ENCODE measurements around the gene ACIN1. TPM values are rescaled to one million over a fixed set of nuclear protein-coding genes. Genes with fewer than 3 reads are reported as not detected.
A peak's percentile ranks its signal among the peaks of the same experiment; 100 is the strongest.

ACIN1 gene
- total and polyA plus RNA-seq, 9 of the 15 experiments (the other 6 are each of a cell fraction or from before 2014, with no cell fraction given), result 5.0 to 196 (median 129) TPM

DNA sequence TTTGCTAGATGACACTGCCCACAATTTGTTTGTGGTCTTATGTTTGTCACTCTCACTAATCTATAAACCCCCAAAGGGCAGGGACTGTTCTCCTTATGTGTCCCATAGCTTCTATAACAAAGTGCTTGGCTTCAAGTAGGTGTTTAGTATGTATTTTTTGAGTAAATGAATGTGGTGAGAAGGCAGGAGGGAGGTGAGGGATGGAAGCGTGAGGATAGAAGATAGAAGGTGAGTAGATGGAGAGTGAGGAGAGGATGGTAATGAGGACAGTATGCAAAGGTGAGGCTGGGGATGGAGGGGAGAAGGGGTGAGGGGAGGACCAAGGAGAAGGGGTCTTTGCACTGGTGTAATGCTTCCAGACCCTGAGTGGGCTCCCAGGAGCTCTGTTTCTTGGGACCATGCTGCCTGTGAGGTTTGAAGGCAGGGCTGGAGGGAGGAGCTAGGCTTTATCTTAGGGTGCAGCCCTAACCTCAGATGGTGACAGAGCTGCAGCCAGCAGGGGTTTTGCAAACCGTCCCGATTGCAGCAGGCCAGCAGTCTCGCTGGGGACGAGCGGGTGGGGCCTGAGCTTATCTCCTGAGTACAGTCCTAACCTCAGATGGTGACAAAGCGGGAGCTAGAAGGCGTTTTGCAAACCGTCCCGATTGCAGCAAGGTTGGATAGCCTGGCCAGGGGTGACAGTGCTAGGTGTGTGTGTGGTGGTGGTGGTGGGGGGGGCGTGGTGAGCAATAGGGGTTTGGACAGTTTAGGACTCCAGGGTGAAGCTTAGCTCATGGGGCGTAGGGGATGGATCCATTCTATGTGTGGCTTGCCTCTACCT is 17.6 kb upstream of the ACIN1 start (continued):
- peak; percentile 100 for TF ChIP-seq RCOR1 (IDR thresholded peaks at IDR 0.05; ENCODE audit: borderline replicate concordance in 1 of 2, low read depth in 2 of 2, low read length in 2 of 2)
- TF ChIP-seq FOXA1 (IDR thresholded peaks at IDR 0.05; ENCODE audit: borderline replicate concordance), result no peak
- TF ChIP-seq ESRRA (IDR thresholded peaks at IDR 0.05; ENCODE audit: borderline replicate concordance, low read depth), result peak; percentile 96; the same call in 1 of the 2 replicates
- peak; percentile 74 for TF ChIP-seq MXI1 (IDR thresholded peaks at IDR 0.05; ENCODE audit: low read depth, low read length)
- peak; percentile 86; the same call in 1 of the 2 replicates for TF ChIP-seq KAT7 (CRISPR knock-in tag; IDR thresholded peaks at IDR 0.05; ENCODE audit: borderline replicate concordance)
- TF ChIP-seq, protein P1, sequence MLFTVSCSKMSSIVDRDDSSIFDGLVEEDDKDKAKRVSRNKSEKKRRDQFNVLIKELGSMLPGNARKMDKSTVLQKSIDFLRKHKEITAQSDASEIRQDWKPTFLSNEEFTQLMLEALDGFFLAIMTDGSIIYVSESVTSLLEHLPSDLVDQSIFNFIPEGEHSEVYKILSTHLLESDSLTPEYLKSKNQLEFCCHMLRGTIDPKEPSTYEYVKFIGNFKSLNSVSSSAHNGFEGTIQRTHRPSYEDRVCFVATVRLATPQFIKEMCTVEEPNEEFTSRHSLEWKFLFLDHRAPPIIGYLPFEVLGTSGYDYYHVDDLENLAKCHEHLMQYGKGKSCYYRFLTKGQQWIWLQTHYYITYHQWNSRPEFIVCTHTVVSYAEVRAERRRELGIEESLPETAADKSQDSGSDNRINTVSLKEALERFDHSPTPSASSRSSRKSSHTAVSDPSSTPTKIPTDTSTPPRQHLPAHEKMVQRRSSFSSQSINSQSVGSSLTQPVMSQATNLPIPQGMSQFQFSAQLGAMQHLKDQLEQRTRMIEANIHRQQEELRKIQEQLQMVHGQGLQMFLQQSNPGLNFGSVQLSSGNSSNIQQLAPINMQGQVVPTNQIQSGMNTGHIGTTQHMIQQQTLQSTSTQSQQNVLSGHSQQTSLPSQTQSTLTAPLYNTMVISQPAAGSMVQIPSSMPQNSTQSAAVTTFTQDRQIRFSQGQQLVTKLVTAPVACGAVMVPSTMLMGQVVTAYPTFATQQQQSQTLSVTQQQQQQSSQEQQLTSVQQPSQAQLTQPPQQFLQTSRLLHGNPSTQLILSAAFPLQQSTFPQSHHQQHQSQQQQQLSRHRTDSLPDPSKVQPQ (CRISPR knock-in tag; IDR thresholded peaks at IDR 0.05; ENCODE audit: borderline replicate concordance), result no peak; the same call in 1 of the 2 replicates
- no peak for TF ChIP-seq NFRKB (IDR thresholded peaks at IDR 0.05; ENCODE audit: low read depth)
- TF ChIP-seq, protein P2, sequence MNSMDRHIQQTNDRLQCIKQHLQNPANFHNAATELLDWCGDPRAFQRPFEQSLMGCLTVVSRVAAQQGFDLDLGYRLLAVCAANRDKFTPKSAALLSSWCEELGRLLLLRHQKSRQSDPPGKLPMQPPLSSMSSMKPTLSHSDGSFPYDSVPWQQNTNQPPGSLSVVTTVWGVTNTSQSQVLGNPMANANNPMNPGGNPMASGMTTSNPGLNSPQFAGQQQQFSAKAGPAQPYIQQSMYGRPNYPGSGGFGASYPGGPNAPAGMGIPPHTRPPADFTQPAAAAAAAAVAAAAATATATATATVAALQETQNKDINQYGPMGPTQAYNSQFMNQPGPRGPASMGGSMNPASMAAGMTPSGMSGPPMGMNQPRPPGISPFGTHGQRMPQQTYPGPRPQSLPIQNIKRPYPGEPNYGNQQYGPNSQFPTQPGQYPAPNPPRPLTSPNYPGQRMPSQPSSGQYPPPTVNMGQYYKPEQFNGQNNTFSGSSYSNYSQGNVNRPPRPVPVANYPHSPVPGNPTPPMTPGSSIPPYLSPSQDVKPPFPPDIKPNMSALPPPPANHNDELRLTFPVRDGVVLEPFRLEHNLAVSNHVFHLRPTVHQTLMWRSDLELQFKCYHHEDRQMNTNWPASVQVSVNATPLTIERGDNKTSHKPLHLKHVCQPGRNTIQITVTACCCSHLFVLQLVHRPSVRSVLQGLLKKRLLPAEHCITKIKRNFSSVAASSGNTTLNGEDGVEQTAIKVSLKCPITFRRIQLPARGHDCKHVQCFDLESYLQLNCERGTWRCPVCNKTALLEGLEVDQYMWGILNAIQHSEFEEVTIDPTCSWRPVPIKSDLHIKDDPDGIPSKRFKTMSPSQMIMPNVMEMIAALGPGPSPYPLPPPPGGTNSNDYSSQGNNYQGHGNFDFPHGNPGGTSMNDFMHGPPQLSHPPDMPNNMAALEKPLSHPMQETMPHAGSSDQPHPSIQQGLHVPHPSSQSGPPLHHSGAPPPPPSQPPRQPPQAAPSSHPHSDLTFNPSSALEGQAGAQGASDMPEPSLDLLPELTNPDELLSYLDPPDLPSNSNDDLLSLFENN (IDR thresholded peaks at IDR 0.05; ENCODE audit: low read depth in 2 of 2, low read length in 2 of 2), result peak in 1 of 2 experiments; percentile 96; a peak in 2 of 4 replicates
- no peak for TF ChIP-seq ZNF174 (CRISPR knock-in tag; IDR thresholded peaks at IDR 0.05)
- TF ChIP-seq PML (IDR thresholded peaks at IDR 0.05; ENCODE audit: low read length), result peak; percentile 98
- TF ChIP-seq CHD1 (IDR thresholded peaks at IDR 0.05; ENCODE audit: low read length), result no peak
- 0 out of 2 replicates have a peak, but pooled peaks have one; percentile 43 for TF ChIP-seq EGR1 (conservative IDR thresholded peaks at IDR 0.05)
- TF ChIP-seq, protein P3, sequence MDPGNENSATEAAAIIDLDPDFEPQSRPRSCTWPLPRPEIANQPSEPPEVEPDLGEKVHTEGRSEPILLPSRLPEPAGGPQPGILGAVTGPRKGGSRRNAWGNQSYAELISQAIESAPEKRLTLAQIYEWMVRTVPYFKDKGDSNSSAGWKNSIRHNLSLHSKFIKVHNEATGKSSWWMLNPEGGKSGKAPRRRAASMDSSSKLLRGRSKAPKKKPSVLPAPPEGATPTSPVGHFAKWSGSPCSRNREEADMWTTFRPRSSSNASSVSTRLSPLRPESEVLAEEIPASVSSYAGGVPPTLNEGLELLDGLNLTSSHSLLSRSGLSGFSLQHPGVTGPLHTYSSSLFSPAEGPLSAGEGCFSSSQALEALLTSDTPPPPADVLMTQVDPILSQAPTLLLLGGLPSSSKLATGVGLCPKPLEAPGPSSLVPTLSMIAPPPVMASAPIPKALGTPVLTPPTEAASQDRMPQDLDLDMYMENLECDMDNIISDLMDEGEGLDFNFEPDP (CRISPR knock-in tag; IDR thresholded peaks at IDR 0.05), result no peak
- no peak for TF ChIP-seq RFX5 (IDR thresholded peaks at IDR 0.05; ENCODE audit: low read depth, low read length)
- TF ChIP-seq KDM5B (IDR thresholded peaks at IDR 0.05; ENCODE audit: insufficient replicate concordance, low read depth, low read length), result no peak
- TF ChIP-seq LEF1 (IDR thresholded peaks at IDR 0.05), result peak; percentile 80; the same call in 1 of the 2 replicates
- TF ChIP-seq RBBP5 (IDR thresholded peaks at IDR 0.05; ENCODE audit: borderline replicate concordance, insufficient read depth, low read length, poor library complexity, severe bottlenecking), result peak; percentile 18

All from K562 (cell line).